H9 (cell line): ENCODE data around the gene DHX38. TPM values are rescaled to one million over a fixed set of nuclear protein-coding genes. Genes with fewer than 3 reads are reported as not detected.
"Not testable (repeated sequence)": the region's sequence is repeated elsewhere in the genome, so short reads cannot be mapped to it uniquely, and the experiment has no call there.

Experiments used
- DNase-seq: peaks from one replicate; pipeline ENCODE4 v3.0.0-alpha.2; 2017
- H2AFZ ChIP-seq: one replicate; pipeline ENCODE4 v1.6.1; 2013; ENCODE audit warnings: mild to moderate bottlenecking, low read length, control low read depth, moderate library complexity
- H2AK5ac ChIP-seq: 2 replicates; pipeline ENCODE4 v1.6.1; 2013; ENCODE audit warnings: low read length, control low read depth, mixed read lengths; ENCODE audit not compliant: insufficient read length
- H2BK120ac ChIP-seq: one replicate; pipeline ENCODE4 v1.6.1; 2013; ENCODE audit warnings: low read depth, mild to moderate bottlenecking, low read length, control low read depth, inconsistent platforms; ENCODE audit not compliant: poor library complexity, severe bottlenecking
- H2BK12ac ChIP-seq: 2 replicates; pipeline ENCODE4 v1.6.1; 2013; ENCODE audit warnings: low read length, control low read depth, mixed read lengths, low read depth; ENCODE audit not compliant: insufficient read length
- H2BK15ac ChIP-seq: 2 replicates; pipeline ENCODE4 v1.6.1; 2013; ENCODE audit warnings: low read depth, low read length, control low read depth
- H2BK20ac ChIP-seq: one replicate; pipeline ENCODE4 v1.6.1; 2013; ENCODE audit warnings: low read depth, mild to moderate bottlenecking, low read length, control low read depth, inconsistent platforms; ENCODE audit not compliant: poor library complexity, severe bottlenecking
- H2BK5ac ChIP-seq: 2 replicates; pipeline ENCODE4 v1.6.1; 2013; ENCODE audit warnings: low read length, control low read depth, mixed read lengths; ENCODE audit not compliant: insufficient read length
- H3K14ac ChIP-seq: 2 replicates; pipeline ENCODE4 v1.6.1; 2013; ENCODE audit warnings: low read length, control low read depth; ENCODE audit not compliant: insufficient read depth
- H3K18ac ChIP-seq: 2 replicates; pipeline ENCODE4 v1.6.1; 2013; ENCODE audit warnings: low read depth, mild to moderate bottlenecking, mixed read lengths, low read length, control low read depth; ENCODE audit not compliant: insufficient read length
- H3K23ac ChIP-seq: 2 replicates; pipeline ENCODE4 v1.6.1; 2013; ENCODE audit warnings: low read length, control low read depth, mixed read lengths, low read depth; ENCODE audit not compliant: insufficient read length
- H3K23me2 ChIP-seq: 2 replicates; pipeline ENCODE4 v1.6.1; 2013; ENCODE audit warnings: low read depth, mild to moderate bottlenecking, mixed read lengths, low read length, control low read depth; ENCODE audit not compliant: insufficient read length, poor library complexity, severe bottlenecking
- H3K27ac ChIP-seq: 2 replicates; pipeline ENCODE4 v1.5.1; 2013; ENCODE audit warnings: low read length, control low read depth, mixed read lengths, low read depth; ENCODE audit not compliant: insufficient read length
- H3K27me3 ChIP-seq: 2 replicates; pipeline ENCODE4 v1.6.1; 2013; ENCODE audit warnings: low read length, control low read depth, inconsistent platforms; ENCODE audit not compliant: insufficient read depth
- H3K4ac ChIP-seq: 2 replicates; pipeline ENCODE4 v1.6.1; 2013; ENCODE audit warnings: low read depth, mild to moderate bottlenecking, control low read depth, inconsistent platforms, low read length, moderate library complexity
- H3K4me1 ChIP-seq: 2 replicates; pipeline ENCODE4 v1.6.1; 2013; ENCODE audit warnings: low read length, control low read depth, inconsistent platforms; ENCODE audit not compliant: insufficient read depth
- H3K4me2 ChIP-seq: 2 replicates; pipeline ENCODE4 v1.6.1; 2013; ENCODE audit warnings: low read length, control low read depth, mixed read lengths; ENCODE audit not compliant: insufficient read length, insufficient read depth
- H3K56ac ChIP-seq: 2 replicates; pipeline ENCODE4 v1.6.1; 2013; ENCODE audit warnings: low read depth, mild to moderate bottlenecking, mixed read lengths, low read length, control low read depth; ENCODE audit not compliant: insufficient read length
- H3K79me1 ChIP-seq: 2 replicates; pipeline ENCODE4 v1.6.1; 2013; ENCODE audit warnings: low read depth, mild to moderate bottlenecking, moderate library complexity, low read length, control low read depth, inconsistent platforms; ENCODE audit not compliant: insufficient read depth, poor library complexity, severe bottlenecking
- H3K79me2 ChIP-seq: 2 replicates; pipeline ENCODE4 v1.6.1; 2013; ENCODE audit warnings: low read length, control low read depth, inconsistent platforms; ENCODE audit not compliant: insufficient read depth
- H3K9ac ChIP-seq: 2 replicates; pipeline ENCODE4 v1.6.1; 2013; ENCODE audit warnings: low read length, control low read depth, mixed read lengths; ENCODE audit not compliant: insufficient read length; ENCODE audit errors: extremely low read depth
- H3K9me3 ChIP-seq: one replicate; pipeline ENCODE4 v1.6.1; 2013; ENCODE audit warnings: low read depth, low read length, inconsistent platforms; ENCODE audit not compliant: control insufficient read depth
- H3T11ph ChIP-seq: one replicate; pipeline ENCODE4 v1.6.1; 2013; ENCODE audit warnings: mild to moderate bottlenecking, low read length, control low read depth, inconsistent platforms
- H4K20me1 ChIP-seq: one replicate; pipeline ENCODE4 v1.6.1; 2013; ENCODE audit not compliant: control insufficient read depth, insufficient read length, insufficient read depth
- H4K5ac ChIP-seq: 2 replicates; pipeline ENCODE4 v1.6.1; 2013; ENCODE audit warnings: low read depth, mild to moderate bottlenecking, mixed read lengths, low read length, control low read depth; ENCODE audit not compliant: insufficient read length
- H4K8ac ChIP-seq: replicated peaks from 2 replicates; pipeline ENCODE4 v1.6.1; 2013; ENCODE audit warnings: low read length, control low read depth, mixed read lengths, low read depth; ENCODE audit not compliant: insufficient read length
- H4K91ac ChIP-seq: 2 replicates; pipeline ENCODE4 v1.6.1; 2013; ENCODE audit warnings: low read depth, mild to moderate bottlenecking, moderate library complexity, mixed read lengths, low read length, control low read depth; ENCODE audit not compliant: insufficient read length
- H3K27ac Mint-ChIP-seq, 3 experiments: 2 replicates in 2 of 3; 3 replicates in 1 of 3; pipeline ENCODE4 v1.8.0; 2020 to 2021; ENCODE audit warnings: mixed read lengths in 3 of 3, mild to moderate bottlenecking in 1 of 3, moderate library complexity in 1 of 3
- H3K27me3 Mint-ChIP-seq: 2 replicates; pipeline ENCODE4 v1.8.0; 2021; ENCODE audit warnings: low read depth, mild to moderate bottlenecking, moderate library complexity, mixed read lengths
- H3K36me3 Mint-ChIP-seq, 3 experiments: 2 replicates in 2 of 3; 3 replicates in 1 of 3; pipeline ENCODE4 v1.8.0; 2020 to 2021; ENCODE audit warnings: low read depth in 3 of 3, mixed read lengths in 3 of 3; ENCODE audit not compliant: insufficient read depth in 1 of 3
- H3K4me1 Mint-ChIP-seq, 2 experiments: 2 replicates each; pipeline ENCODE4 v1.8.0; 2020; ENCODE audit warnings: mixed read lengths in 2 of 2
- H3K4me3 Mint-ChIP-seq, 2 experiments: 2 replicates in 1 of 2; 3 replicates in 1 of 2; pipeline ENCODE4 v1.8.0; 2020 to 2021; ENCODE audit warnings: mild to moderate bottlenecking in 2 of 2, mixed read lengths in 2 of 2, moderate library complexity in 1 of 2
- H3K9me3 Mint-ChIP-seq, 2 experiments: 2 replicates in 1 of 2; 3 replicates in 1 of 2; pipeline ENCODE4 v1.8.0; 2020; ENCODE audit warnings: mild to moderate bottlenecking in 2 of 2, mixed read lengths in 2 of 2, moderate library complexity in 1 of 2
- CTCF ChIP-seq: fragments of 200-600 bp; sonication (generic); conservative IDR thresholded peaks from 3 replicates; pipeline ENCODE4 v1.8.0; 2021; ENCODE audit warnings: antibody characterized with exemption, mild to moderate bottlenecking
- WGBS: extraction: QIAGEN DNeasy Blood & Tissue Kit; methylation state at CpG from one replicate; pipeline ENCODE4 v1.1.7; 2013; ENCODE audit warnings: missing lambda C conversion rate, low lambda C conversion rate, mixed read lengths; ENCODE audit not compliant: insufficient read length; ENCODE audit errors: extremely low coverage; 5-methylcytosine and 5-hydroxymethylcytosine counted together
- total RNA-seq: library from RNA; stranded (reverse); gene quantifications from 2 replicates; pipeline ENCODE4 v1.2.1, GENCODE V29; 2021

The DHX38 gene
- total RNA-seq, 1 experiment from 2014 or later = 60.5 TPM

GRCh38 chr16:72073560-72074230, 20.0 kb upstream of the DHX38 start:
- Histone ChIP-seq H2BK20ac (no peak overlapping the region), H2AFZ (no peak overlapping the region), H3K4ac (no peak overlapping the region), H4K20me1 (no peaks in the 10 kb centered on the region), H4K5ac (no peak overlapping the region), H4K8ac (no peak overlapping the region), H3K23me2 (no peaks in the 10 kb centered on the region), H3K9me3 (no peaks in the 10 kb centered on the region), H3K14ac (no peak overlapping the region; the same call in 1 of the 2 replicates), H4K91ac (no peak overlapping the region), H2AK5ac (no peak overlapping the region), H3K56ac (no peak overlapping the region), H2BK12ac (no peak overlapping the region), H3K18ac (no peak overlapping the region), H3K23ac (no peak overlapping the region), H3K27ac (no peak overlapping the region), H3K9ac (no peak overlapping the region), H3K79me1 (no peaks in the 10 kb centered on the region), H3K4me1 (no peaks in the 10 kb centered on the region), H2BK120ac (no peak overlapping the region), H3K4me2 (no peak overlapping the region), H3K79me2 (no peaks in the 10 kb centered on the region), H2BK5ac (no peak overlapping the region), H3K27me3 (no peaks in the 10 kb centered on the region), H2BK15ac (no peak overlapping the region), H3T11ph (no peak overlapping the region)
- DNase-seq = no peak
- Mint-ChIP-seq H3K27me3 (peaks cover 2% of the 10 kb centered on the region; the same call in 1 of the 2 replicates), H3K27ac (no peak overlapping the region), H3K36me3 (no peaks in the 10 kb centered on the region; a peak in 1 of 7 replicates), H3K4me3 (no peak overlapping the region), H3K4me1 (peaks cover 13 to 14% of the 10 kb centered on the region in 2 experiments), H3K9me3 (no peaks in the 10 kb centered on the region)
- WGBS = no CpG with 5 or more reads among the region's 8 CpGs
- no peak for TF ChIP-seq CTCF

GRCh38 chr16:72075067-72075466, 18.6 kb upstream of the DHX38 start:
- H3K27me3 Mint-ChIP-seq, H4K91ac ChIP-seq, H2AFZ ChIP-seq, H3K27ac Mint-ChIP-seq, H3K4me2 ChIP-seq, H3K9me3 ChIP-seq, H4K5ac ChIP-seq, H3K18ac ChIP-seq, H3K23me2 ChIP-seq, H2BK15ac ChIP-seq, H4K20me1 ChIP-seq, H3K79me2 ChIP-seq, H3K4me1 ChIP-seq, H2BK20ac ChIP-seq, H3K4me3 Mint-ChIP-seq, DNase-seq, H3K27ac ChIP-seq, H3K27me3 ChIP-seq, H3K36me3 Mint-ChIP-seq, H3K14ac ChIP-seq, H3K79me1 ChIP-seq, H2AK5ac ChIP-seq, H3K56ac ChIP-seq, H2BK12ac ChIP-seq, H3K4ac ChIP-seq, H2BK5ac ChIP-seq, H3K9me3 Mint-ChIP-seq, H3K9ac ChIP-seq, H4K8ac ChIP-seq, H2BK120ac ChIP-seq, H3K23ac ChIP-seq, H3T11ph ChIP-seq: not testable (repeated sequence)
- WGBS = no CpG with 5 or more reads among the region's 6 CpGs
- peaks cover 13 to 14% of the 10 kb centered on the region in 2 experiments for H3K4me1 Mint-ChIP-seq
